Caco-2 (cell line): ENCODE measurements around the gene FARS2. TPM values are rescaled to one million over a fixed set of nuclear protein-coding genes. Genes with fewer than 3 reads are reported as not detected.

Experiments
- BruUV-seq: library from RNA; stranded (reverse); fragments of 400-500 nt; replicated peaks from 2 replicates; lab custom pipeline; 2021; lab: Mats Ljungman, UMichigan
- CTCF ChIA-PET: fragments of 300-600 bp; sonication (Branson Sonifier 250); formaldehyde crosslinking; loops from one replicate; lab custom pipeline; 2022; ENCODE audit warnings: antibody characterized with exemption; lab: Charles Lee
- POLR2A ChIA-PET: fragments of 300-600 bp; sonication (Branson Sonifier 250); formaldehyde crosslinking; loops from one replicate; lab custom pipeline; 2022; ENCODE audit warnings: antibody characterized with exemption; lab: Charles Lee
- DNase-seq, 2 experiments: peaks; one replicate each; pipeline versions ENCODE4 v3.0.0 to v3.0.0-alpha.2; 2020 to 2022
- H3K27me3 ChIP-seq: replicated peaks from 2 replicates; pipeline ENCODE4 v1.6.0; 2011; ENCODE audit warnings: low read length; ENCODE audit not compliant: control insufficient read depth, insufficient read depth
- H3K36me3 ChIP-seq: 2 replicates; pipeline ENCODE4 v1.5.1; 2011; ENCODE audit warnings: low read length; ENCODE audit not compliant: control insufficient read depth, insufficient read depth
- H3K4me1 ChIP-seq: fragments of 250-450 bp; sonication (Bioruptor Pico); 2 replicates; pipeline ENCODE4 v1.5.1; 2020; ENCODE audit warnings: mild to moderate bottlenecking
- H3K4me3 ChIP-seq: 2 replicates; pipeline ENCODE4 v1.5.1; 2011; ENCODE audit warnings: low read depth, mild to moderate bottlenecking, control low read depth, low read length
- H3K9me3 ChIP-seq: fragments of 250-450 bp; sonication (Bioruptor Pico); 2 replicates; pipeline ENCODE4 v1.5.1; 2020; ENCODE audit warnings: mild to moderate bottlenecking, moderate library complexity
- H3K27ac Mint-ChIP-seq: one replicate; pipeline ENCODE4 v1.8.0; 2022; ENCODE audit warnings: mixed read lengths; ENCODE audit not compliant: unreplicated experiment
- H3K27me3 Mint-ChIP-seq: one replicate; pipeline ENCODE4 v1.8.0; 2022; ENCODE audit warnings: mixed read lengths; ENCODE audit not compliant: insufficient read depth, unreplicated experiment
- H3K36me3 Mint-ChIP-seq: one replicate; pipeline ENCODE4 v1.8.0; 2022; ENCODE audit warnings: mild to moderate bottlenecking, mixed read lengths; ENCODE audit not compliant: insufficient read depth, unreplicated experiment
- H3K4me1 Mint-ChIP-seq: one replicate; pipeline ENCODE4 v1.8.0; 2022; ENCODE audit warnings: low read depth, mixed read lengths; ENCODE audit not compliant: unreplicated experiment
- H3K4me3 Mint-ChIP-seq: one replicate; pipeline ENCODE4 v1.8.0; 2022; ENCODE audit warnings: mild to moderate bottlenecking, moderate library complexity, mixed read lengths; ENCODE audit not compliant: unreplicated experiment
- H3K9me3 Mint-ChIP-seq: one replicate; pipeline ENCODE4 v1.8.0; 2022; ENCODE audit warnings: mixed read lengths; ENCODE audit not compliant: unreplicated experiment
- intact Hi-C: fragments of 100-400 bp; cut with micrococcal nuclease; formaldehyde crosslinking; loops from one replicate; pipeline ENCODE4 v1.10.0; 2022; ENCODE audit not compliant: unreplicated experiment
- total RNA-seq: library from RNA; stranded (reverse); gene quantifications from 2 replicates; pipeline ENCODE4 v1.2.3, GENCODE V29; 2022
- TF ChIP-seq, protein P1 (sequence below), 2 experiments: fragments of 200-600 bp in 1 of 2; IDR thresholded peaks; 1 replicate in 1 of 2; 2 replicates in 1 of 2; pipeline versions ENCODE4 v1.5.1 to v1.8.0; 2011 to 2022; ENCODE audit warnings: antibody characterized with exemption in 1 of 2, control low read depth in 1 of 2, inconsistent platforms in 1 of 2, low read depth in 1 of 2, low read length in 1 of 2, mild to moderate bottlenecking in 1 of 2, moderate library complexity in 1 of 2; ENCODE audit not compliant: insufficient read depth in 1 of 2, severe bottlenecking in 1 of 2, unreplicated experiment in 1 of 2

Gene FARS2
- total RNA-seq, 1 experiment from 2014 or later: 15.4 TPM

DNA sequence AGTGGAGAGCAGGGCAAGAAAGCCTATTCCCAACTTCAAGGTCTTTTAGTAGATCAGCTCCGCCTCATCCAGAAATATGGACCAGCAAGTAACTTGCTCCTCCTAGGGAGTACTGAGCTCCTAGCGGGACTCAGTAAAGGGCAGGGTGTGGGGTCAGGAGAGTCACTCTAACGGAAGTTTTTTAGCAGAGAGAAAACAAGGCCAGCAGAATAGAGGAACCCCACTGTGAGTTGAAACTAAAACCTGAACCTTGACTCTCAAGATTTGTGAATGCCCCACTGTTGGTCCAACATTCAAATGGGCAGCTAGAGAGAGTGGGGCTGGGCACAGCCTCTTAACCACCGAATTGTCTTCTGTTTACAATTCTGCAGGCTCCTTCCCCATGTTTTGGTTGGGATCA lies 244.8 kb downstream of the FARS2 start:
- Mint-ChIP-seq H3K36me3 (no peaks in the 10 kb centered on the region), H3K4me1 (peaks cover 6% of the 10 kb centered on the region), H3K27me3 (no peaks in the 10 kb centered on the region), H3K4me3 (no peak overlapping the region), H3K9me3 (no peaks in the 10 kb centered on the region), H3K27ac (no peak overlapping the region)
- TF ChIP-seq, protein P1, sequence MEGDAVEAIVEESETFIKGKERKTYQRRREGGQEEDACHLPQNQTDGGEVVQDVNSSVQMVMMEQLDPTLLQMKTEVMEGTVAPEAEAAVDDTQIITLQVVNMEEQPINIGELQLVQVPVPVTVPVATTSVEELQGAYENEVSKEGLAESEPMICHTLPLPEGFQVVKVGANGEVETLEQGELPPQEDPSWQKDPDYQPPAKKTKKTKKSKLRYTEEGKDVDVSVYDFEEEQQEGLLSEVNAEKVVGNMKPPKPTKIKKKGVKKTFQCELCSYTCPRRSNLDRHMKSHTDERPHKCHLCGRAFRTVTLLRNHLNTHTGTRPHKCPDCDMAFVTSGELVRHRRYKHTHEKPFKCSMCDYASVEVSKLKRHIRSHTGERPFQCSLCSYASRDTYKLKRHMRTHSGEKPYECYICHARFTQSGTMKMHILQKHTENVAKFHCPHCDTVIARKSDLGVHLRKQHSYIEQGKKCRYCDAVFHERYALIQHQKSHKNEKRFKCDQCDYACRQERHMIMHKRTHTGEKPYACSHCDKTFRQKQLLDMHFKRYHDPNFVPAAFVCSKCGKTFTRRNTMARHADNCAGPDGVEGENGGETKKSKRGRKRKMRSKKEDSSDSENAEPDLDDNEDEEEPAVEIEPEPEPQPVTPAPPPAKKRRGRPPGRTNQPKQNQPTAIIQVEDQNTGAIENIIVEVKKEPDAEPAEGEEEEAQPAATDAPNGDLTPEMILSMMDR (IDR thresholded peaks at IDR 0.05; ENCODE audit: insufficient read depth in 1 of 2, low read depth in 1 of 2, low read length in 1 of 2, severe bottlenecking in 1 of 2, unreplicated experiment in 1 of 2): no peak
- Histone ChIP-seq H3K9me3 (no peaks in the 10 kb centered on the region), H3K4me3 (no peak overlapping the region), H3K4me1 (no peaks in the 10 kb centered on the region), H3K36me3 (no peaks in the 10 kb centered on the region), H3K27me3 (no peaks in the 10 kb centered on the region)
- no peak for DNase-seq
- intact Hi-C loops: no loop called here
- POLR2A ChIA-PET: no interaction called here
- BruUV-seq: no TSS peak
- CTCF ChIA-PET: no interaction called here

DNA sequence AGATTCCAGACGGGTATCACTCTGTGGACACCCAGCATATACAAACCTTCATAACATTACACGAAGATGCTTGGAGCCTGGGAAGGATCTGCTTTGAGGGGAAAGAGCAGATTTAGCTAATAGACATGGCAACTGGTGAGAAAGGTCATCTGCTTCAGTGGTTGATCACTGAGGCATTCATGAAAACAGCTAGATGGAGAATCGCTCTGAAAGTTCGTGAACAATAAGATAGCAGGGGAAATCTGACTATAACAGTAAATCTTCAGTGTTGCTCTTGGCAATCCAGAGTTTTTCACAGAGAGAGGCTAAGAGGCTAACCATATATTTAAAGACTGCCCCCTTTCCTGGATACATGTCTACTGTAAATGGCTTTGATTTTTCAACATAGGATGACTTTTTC lies 245.3 kb downstream of the FARS2 start:
- Mint-ChIP-seq H3K27ac (no peak overlapping the region), H3K36me3 (no peaks in the 10 kb centered on the region)
- CTCF ChIA-PET: no interaction called here

DNA sequence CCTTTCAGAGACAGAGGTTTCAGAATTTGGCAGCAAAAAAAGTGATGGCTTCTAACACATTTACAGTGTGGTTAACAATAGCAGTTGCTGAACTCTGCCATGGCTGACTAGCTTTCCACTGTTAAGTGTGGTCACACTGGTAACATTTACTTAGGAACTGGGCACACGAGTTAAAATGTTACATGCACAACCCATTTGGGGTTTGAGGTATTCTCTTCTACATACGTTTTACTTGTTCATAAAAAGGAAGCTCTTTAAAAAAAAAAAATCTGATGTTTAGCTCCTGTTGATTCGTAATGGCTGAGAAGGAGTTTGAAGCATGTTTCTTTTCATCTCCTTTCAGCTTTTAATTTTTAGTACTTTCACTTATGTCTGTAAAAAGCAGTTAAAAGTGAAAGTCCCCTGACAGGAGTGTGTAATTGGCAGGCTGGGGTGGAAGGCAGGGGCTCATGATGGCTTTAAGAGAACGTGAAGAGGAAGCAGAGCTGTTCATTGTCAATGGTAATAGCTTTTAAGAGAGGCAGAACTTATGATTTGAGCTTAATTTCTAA lies 245.9 kb downstream of the FARS2 start:
- POLR2A ChIA-PET: no interaction called here
- no peaks in the 10 kb centered on the region for H3K4me1 ChIP-seq
- TF ChIP-seq, protein P1 (IDR thresholded peaks at IDR 0.05; ENCODE audit: insufficient read depth in 1 of 2, low read depth in 1 of 2, low read length in 1 of 2, severe bottlenecking in 1 of 2, unreplicated experiment in 1 of 2): no peak
- H3K36me3 ChIP-seq: no peaks in the 10 kb centered on the region
- intact Hi-C loops: no loop called here
- H3K9me3 ChIP-seq: no peaks in the 10 kb centered on the region
- Mint-ChIP-seq H3K4me3 (no peak overlapping the region), H3K9me3 (no peaks in the 10 kb centered on the region), H3K27me3 (no peaks in the 10 kb centered on the region), H3K27ac (no peak overlapping the region), H3K36me3 (no peaks in the 10 kb centered on the region), H3K4me1 (no peaks in the 10 kb centered on the region)
- CTCF ChIA-PET: no interaction called here
- no TSS peak for BruUV-seq
- no peaks in the 10 kb centered on the region for H3K27me3 ChIP-seq
- DNase-seq: no peak
- H3K4me3 ChIP-seq: no peak overlapping the region

More for the DNA sequence above, 245.3 kb downstream of the FARS2 start:
- no peaks in the 10 kb centered on the region for H3K36me3 ChIP-seq
- no peaks in the 10 kb centered on the region for H3K4me1 ChIP-seq
- TF ChIP-seq, protein P1 (IDR thresholded peaks at IDR 0.05; ENCODE audit: insufficient read depth in 1 of 2, low read depth in 1 of 2, low read length in 1 of 2, severe bottlenecking in 1 of 2, unreplicated experiment in 1 of 2): no peak
- H3K9me3 ChIP-seq: no peaks in the 10 kb centered on the region
- BruUV-seq: no TSS peak
- no peak for DNase-seq
- H3K9me3 Mint-ChIP-seq: no peaks in the 10 kb centered on the region
- POLR2A ChIA-PET: no interaction called here
- H3K27me3 Mint-ChIP-seq: no peaks in the 10 kb centered on the region
- H3K4me1 Mint-ChIP-seq: peaks cover 6% of the 10 kb centered on the region
- intact Hi-C loops: no loop called here
- no peaks in the 10 kb centered on the region for H3K27me3 ChIP-seq
- no peak overlapping the region for H3K4me3 Mint-ChIP-seq
- H3K4me3 ChIP-seq: no peak overlapping the region
